NCI-H187 treated with DMSO at 0.1 percent for 48 hours (cell line): ENCODE data around the gene RPP25L.

Experiments
- DNase-seq: peaks from one replicate; lab custom pipeline; 2025; lab: John Stamatoyannopoulos, UW

The RPP25L gene

GRCh38 chr9:34568774-34569173 is 43.1 kb downstream of the RPP25L start:
- DNase-seq, result no peak

- DNase-seq, result no peak
Observed at GRCh38 chr9:34568133-34568532, 43.8 kb downstream of the RPP25L start.

GRCh38 chr9:34566972-34567371 is 44.9 kb downstream of the RPP25L start:
- DNase-seq, result no peak

- no peak for DNase-seq
Observed at GRCh38 chr9:34566322-34566721, 45.6 kb downstream of the RPP25L start.

GRCh38 chr9:34565856-34566255 is 46.0 kb downstream of the RPP25L start:
- no peak for DNase-seq

- no peak for DNase-seq
Observed at GRCh38 chr9:34564617-34565016, 47.3 kb downstream of the RPP25L start.

GRCh38 chr9:34563262-34563661 is 48.6 kb downstream of the RPP25L start:
- no peak for DNase-seq

GRCh38 chr9:34562135-34562745 is 49.7 kb downstream of the RPP25L start:
- DNase-seq, result no peak

GRCh38 chr9:34560599-34561214 is 51.2 kb downstream of the RPP25L start:
- no peak for DNase-seq
